ENCODE data around the gene ATXN2.

DNA sequence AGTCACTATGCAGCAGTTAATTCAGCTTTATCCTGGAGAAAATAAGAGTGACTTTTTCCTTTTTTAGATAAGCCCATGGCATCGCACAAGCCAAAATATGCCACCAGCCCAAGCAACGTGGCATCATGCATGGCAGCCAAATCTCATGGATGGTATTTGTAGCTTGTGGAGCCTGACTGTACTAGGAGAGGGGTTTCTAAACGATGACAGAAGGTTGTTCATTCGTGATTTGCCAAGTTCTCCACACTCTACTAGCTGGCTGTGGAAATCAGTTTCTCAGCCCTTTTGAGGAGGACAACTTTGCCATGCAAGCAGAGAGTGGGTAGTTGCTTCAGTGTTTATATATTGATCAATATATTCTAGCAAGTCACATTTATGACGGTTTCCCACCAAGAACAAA, 41.4 kb upstream of the ATXN2 start:
- TF ChIP-seq BDP1 (IDR thresholded peaks at IDR 0.05; ENCODE audit: insufficient read depth, insufficient read length) (no peak), SRF (CRISPR knock-in tag; IDR thresholded peaks at IDR 0.05) (no peak), ZNF121 (CRISPR knock-in tag; conservative IDR thresholded peaks at IDR 0.05) (no peak), SIN3B (IDR thresholded peaks at IDR 0.05; ENCODE audit: low read depth) (no peak), GATA2 (CRISPR knock-in tag; IDR thresholded peaks at IDR 0.05) (no peak), CREB1 (IDR thresholded peaks at IDR 0.05) (no peak), CREB1 (CRISPR knock-in tag; IDR thresholded peaks at IDR 0.05) (no peak), BRD4 (IDR thresholded peaks at IDR 0.05) (no peak), MYC (IDR thresholded peaks at IDR 0.05; ENCODE audit: low read depth, low read length) (no peak), MYC (CRISPR knock-in tag; IDR thresholded peaks at IDR 0.05; ENCODE audit: borderline replicate concordance, low read depth) (no peak)
- TF ChIP-seq, protein P1, sequence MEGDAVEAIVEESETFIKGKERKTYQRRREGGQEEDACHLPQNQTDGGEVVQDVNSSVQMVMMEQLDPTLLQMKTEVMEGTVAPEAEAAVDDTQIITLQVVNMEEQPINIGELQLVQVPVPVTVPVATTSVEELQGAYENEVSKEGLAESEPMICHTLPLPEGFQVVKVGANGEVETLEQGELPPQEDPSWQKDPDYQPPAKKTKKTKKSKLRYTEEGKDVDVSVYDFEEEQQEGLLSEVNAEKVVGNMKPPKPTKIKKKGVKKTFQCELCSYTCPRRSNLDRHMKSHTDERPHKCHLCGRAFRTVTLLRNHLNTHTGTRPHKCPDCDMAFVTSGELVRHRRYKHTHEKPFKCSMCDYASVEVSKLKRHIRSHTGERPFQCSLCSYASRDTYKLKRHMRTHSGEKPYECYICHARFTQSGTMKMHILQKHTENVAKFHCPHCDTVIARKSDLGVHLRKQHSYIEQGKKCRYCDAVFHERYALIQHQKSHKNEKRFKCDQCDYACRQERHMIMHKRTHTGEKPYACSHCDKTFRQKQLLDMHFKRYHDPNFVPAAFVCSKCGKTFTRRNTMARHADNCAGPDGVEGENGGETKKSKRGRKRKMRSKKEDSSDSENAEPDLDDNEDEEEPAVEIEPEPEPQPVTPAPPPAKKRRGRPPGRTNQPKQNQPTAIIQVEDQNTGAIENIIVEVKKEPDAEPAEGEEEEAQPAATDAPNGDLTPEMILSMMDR (IDR thresholded peaks at IDR 0.05 in 2 of 3, conservative IDR thresholded peaks at IDR 0.05 in 1 of 3; ENCODE audit: insufficient read depth in 2 of 3, low read depth in 1 of 3, low read length in 3 of 3), result no peak
- TF ChIP-seq, protein P2, sequence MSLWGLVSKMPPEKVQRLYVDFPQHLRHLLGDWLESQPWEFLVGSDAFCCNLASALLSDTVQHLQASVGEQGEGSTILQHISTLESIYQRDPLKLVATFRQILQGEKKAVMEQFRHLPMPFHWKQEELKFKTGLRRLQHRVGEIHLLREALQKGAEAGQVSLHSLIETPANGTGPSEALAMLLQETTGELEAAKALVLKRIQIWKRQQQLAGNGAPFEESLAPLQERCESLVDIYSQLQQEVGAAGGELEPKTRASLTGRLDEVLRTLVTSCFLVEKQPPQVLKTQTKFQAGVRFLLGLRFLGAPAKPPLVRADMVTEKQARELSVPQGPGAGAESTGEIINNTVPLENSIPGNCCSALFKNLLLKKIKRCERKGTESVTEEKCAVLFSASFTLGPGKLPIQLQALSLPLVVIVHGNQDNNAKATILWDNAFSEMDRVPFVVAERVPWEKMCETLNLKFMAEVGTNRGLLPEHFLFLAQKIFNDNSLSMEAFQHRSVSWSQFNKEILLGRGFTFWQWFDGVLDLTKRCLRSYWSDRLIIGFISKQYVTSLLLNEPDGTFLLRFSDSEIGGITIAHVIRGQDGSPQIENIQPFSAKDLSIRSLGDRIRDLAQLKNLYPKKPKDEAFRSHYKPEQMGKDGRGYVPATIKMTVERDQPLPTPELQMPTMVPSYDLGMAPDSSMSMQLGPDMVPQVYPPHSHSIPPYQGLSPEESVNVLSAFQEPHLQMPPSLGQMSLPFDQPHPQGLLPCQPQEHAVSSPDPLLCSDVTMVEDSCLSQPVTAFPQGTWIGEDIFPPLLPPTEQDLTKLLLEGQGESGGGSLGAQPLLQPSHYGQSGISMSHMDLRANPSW (CRISPR knock-in tag; IDR thresholded peaks at IDR 0.05), result no peak

Measured in K562 (cell line).